C4-2B (cell line): ENCODE data around the gene ATP2A2.

Source experiments
- H3K27ac ChIP-seq: fragments of 450-650 bp; 2 replicates; pipeline ENCODE4 v1.5.1; 2017
- ZFX ChIP-seq: fragments of 450-650 bp; IDR thresholded peaks from 2 replicates; pipeline ENCODE4 v1.6.1; 2017
- TF ChIP-seq, protein P1 (sequence below): fragments of 450-650 bp; conservative IDR thresholded peaks from 2 replicates; pipeline ENCODE4 v1.5.1; 2017; ENCODE audit warnings: mild to moderate bottlenecking

Gene ATP2A2

DNA sequence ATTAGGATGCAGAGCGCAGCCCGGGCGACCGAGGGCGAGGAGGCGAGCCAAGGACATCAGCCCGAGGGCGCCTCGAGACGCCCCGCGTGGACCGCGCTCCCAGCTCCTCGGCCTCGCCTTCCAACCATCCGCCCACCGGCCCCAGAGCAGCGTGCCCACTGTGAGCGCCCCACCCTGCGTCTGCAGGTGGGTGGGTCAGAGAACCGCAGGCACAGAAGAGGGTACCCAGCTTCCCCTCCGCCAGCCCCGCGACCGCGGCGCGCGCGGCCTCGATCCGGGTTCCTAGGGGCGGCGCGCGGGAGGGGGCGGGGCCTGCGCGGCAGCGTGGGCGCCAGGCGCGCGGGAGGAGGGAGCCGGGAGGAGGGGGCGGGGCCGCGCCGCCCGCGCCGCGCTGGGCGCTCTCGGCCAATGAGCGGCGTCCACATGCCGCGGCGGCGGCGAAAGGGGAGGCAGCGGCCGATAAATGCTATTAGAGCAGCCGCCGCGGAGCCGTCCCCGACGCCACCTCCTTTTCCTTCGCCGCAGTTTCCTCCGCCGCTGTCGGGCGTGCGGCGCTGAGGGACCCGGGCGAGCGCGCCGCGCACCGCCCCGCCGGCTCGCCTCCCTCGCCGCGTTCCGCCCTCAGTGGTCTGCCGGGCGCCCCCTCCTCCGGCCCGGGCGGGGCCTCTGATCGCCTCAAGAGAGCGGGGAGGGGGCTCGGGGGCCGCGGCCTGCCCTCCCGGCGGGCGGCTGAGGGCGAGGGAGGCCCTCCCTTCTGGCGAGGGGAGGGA, at the start of gene ATP2A2:
TSS of gene ATP2A2 (plus strand) at position 469 of the 770 bp plus-strand sequence. CDS start 543 bp downstream, outside the sequence.
- TF ChIP-seq ZFX = no peak
- TF ChIP-seq, protein P1, sequence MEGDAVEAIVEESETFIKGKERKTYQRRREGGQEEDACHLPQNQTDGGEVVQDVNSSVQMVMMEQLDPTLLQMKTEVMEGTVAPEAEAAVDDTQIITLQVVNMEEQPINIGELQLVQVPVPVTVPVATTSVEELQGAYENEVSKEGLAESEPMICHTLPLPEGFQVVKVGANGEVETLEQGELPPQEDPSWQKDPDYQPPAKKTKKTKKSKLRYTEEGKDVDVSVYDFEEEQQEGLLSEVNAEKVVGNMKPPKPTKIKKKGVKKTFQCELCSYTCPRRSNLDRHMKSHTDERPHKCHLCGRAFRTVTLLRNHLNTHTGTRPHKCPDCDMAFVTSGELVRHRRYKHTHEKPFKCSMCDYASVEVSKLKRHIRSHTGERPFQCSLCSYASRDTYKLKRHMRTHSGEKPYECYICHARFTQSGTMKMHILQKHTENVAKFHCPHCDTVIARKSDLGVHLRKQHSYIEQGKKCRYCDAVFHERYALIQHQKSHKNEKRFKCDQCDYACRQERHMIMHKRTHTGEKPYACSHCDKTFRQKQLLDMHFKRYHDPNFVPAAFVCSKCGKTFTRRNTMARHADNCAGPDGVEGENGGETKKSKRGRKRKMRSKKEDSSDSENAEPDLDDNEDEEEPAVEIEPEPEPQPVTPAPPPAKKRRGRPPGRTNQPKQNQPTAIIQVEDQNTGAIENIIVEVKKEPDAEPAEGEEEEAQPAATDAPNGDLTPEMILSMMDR = no peak
- H3K27ac ChIP-seq = peak within 1 kb of the TSS; percentile 97

DNA sequence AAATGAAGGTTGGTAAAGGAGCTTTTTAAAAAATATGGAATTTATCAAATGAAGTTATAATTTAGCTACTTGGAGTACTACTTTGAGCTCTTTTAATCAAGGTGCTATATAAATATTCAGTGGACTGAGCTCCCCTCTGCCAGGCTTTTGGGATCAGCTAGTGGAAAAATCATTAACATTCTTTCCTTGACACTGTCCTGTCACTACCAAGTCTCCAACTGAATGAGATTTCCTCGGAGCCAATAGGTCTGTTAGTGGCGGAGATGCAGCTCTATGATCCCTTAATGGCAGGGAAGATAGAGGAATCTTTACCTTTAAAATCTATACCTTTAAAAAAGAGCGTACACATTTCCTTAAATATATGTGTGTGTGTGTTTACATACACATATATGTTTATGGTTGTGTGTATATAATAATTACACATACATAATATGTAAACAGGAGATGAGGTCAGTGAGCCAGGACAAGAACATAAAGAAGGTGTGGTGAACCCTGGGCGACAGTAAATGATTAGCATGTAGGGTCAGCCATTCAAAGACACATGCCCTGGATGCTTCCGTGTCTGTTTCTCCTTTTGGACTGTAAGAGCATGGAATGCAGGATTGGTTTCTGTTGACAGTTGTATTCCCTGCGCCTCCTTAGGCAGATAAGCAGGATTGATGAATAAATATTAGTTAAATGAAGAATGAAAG, 47.7 kb upstream of the ATP2A2 start:
- no peak overlapping the region for H3K27ac ChIP-seq
- no peak for TF ChIP-seq ZFX
- TF ChIP-seq, protein P1 = no peak

DNA sequence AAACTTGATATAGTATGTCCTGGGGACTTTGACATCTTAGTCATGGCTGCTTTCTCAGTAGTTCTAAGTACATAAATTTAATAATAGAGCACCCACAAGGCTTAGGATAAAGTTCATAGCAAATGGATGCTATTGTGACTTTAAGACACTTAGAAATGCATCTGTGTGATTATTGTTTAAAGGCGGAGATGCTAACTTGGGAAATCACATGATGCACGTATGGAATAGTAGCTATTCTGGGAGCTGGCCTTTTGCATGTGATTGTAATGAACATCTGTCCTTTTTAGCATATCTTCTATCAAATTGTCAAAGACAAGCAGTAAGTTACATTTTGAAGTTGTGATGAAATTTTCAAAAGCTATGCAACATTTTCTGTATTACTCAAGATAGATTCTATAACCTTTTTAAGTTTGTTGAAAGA, 46.7 kb upstream of the ATP2A2 start:
- H3K27ac ChIP-seq = no peak overlapping the region
- no peak for TF ChIP-seq ZFX
- TF ChIP-seq, protein P1 = no peak

DNA sequence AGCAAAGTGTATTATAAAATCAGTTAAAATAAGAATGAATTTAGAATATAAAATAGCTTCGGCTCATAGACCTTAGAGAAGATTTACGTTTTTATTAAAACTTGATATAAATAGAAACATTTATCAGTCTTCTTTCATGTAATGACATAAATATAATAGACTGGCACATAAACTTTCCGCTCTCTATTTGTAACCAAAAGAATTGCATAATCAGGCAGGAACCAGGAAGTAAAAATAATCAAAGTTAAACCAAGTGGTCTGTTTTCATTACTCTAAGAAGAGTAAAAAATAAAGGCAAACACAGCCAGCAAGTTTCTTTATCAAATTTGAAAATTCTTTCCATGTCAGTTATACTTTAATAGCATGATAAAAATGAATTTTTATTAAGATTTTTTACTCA, 46.3 kb upstream of the ATP2A2 start:
- TF ChIP-seq, protein P1 = no peak
- TF ChIP-seq ZFX = no peak

DNA sequence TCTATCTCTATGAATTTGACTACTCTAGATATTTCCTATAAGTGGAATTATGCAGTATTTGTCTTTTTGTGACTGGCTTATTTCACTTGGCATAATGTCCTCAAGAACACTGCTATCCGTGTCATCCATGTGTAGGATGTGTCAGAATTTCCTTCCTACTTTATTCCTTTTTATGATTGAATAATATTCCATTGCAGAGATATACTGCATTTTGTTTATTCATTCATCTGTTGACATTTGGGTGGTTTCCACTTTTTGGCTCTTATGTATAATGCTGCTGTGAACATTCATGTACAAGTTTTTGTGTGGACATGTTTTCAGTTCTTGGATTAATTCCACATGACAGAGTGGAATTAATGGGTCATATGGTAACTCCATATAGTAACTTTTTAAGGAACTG, 45.7 kb upstream of the ATP2A2 start:
- H3K27ac ChIP-seq = no peak overlapping the region
- TF ChIP-seq, protein P1 = no peak
- TF ChIP-seq ZFX = no peak

More for the DNA sequence above, 46.3 kb upstream of the ATP2A2 start:
- H3K27ac ChIP-seq = no peak overlapping the region

- no peak for TF ChIP-seq ZFX
- TF ChIP-seq, protein P1 = no peak
- H3K27ac ChIP-seq = no peak overlapping the region
Measured at GRCh38 chr12:110243227-110243626, 37.8 kb upstream of the ATP2A2 start.

GRCh38 chr12:110244372-110244771, 36.7 kb upstream of the ATP2A2 start:
- H3K27ac ChIP-seq = no peak overlapping the region

More at GRCh38 chr12:110244372-110244771, 36.7 kb upstream of the ATP2A2 start:
- no peak for TF ChIP-seq ZFX
- TF ChIP-seq, protein P1 = no peak
